DMS 273 (cell line): ENCODE measurements around the gene SGTA.

Experiments
- DNase-seq: peaks from one replicate; lab custom pipeline; 2025; ENCODE audit not compliant: unreplicated experiment; lab: John Stamatoyannopoulos, UW

SGTA gene

GRCh38 chr19:2728783-2729387, 54.2 kb downstream of the SGTA start:
- no peak for DNase-seq

- DNase-seq, result no peak
Measured at GRCh38 chr19:2727640-2727944, 55.5 kb downstream of the SGTA start.

GRCh38 chr19:2726904-2727639, 56.0 kb downstream of the SGTA start:
- no peak for DNase-seq

GRCh38 chr19:2726160-2726855, 56.8 kb downstream of the SGTA start:
- no peak for DNase-seq

- no peak for DNase-seq
Measured at GRCh38 chr19:2724148-2724557, 58.9 kb downstream of the SGTA start.

- DNase-seq, result no peak
Measured at GRCh38 chr19:2723747-2724146, 59.3 kb downstream of the SGTA start.

GRCh38 chr19:2723345-2723715, 59.7 kb downstream of the SGTA start:
- no peak for DNase-seq

GRCh38 chr19:2722541-2723344, 60.3 kb downstream of the SGTA start:
- DNase-seq, result peak; percentile 66

GRCh38 chr19:2721570-2722540, 61.2 kb downstream of the SGTA start:
- no peak for DNase-seq

GRCh38 chr19:2720777-2721569, 62.1 kb downstream of the SGTA start, which contains the start of gene DIRAS1:
Gene DIRAS1 (minus strand): TSS chr19:2721372. CDS start chr19:2717806, 3,566 bp downstream.
- DNase-seq, result no peak

- peak; percentile 75 for DNase-seq
Measured at GRCh38 chr19:2719920-2720776, 62.9 kb downstream of the SGTA start.

GRCh38 chr19:2719232-2719735, 63.8 kb downstream of the SGTA start:
- DNase-seq, result no peak

GRCh38 chr19:2717638-2718541, 65.2 kb downstream of the SGTA start:
- no peak for DNase-seq

GRCh38 chr19:2716722-2717637, 66.1 kb downstream of the SGTA start:
- DNase-seq, result no peak

GRCh38 chr19:2716275-2716650, 66.8 kb downstream of the SGTA start:
- DNase-seq, result no peak
